HUDEP-2 (cell line): Measurements from ENCODE around the gene ITGAE.

Experiments
- DNase-seq, 76 experiments: peaks; one replicate each; lab custom pipeline; 2025; ENCODE audit not compliant: unreplicated experiment in 76 of 76; lab: John Stamatoyannopoulos, UW

Gene ITGAE

DNA sequence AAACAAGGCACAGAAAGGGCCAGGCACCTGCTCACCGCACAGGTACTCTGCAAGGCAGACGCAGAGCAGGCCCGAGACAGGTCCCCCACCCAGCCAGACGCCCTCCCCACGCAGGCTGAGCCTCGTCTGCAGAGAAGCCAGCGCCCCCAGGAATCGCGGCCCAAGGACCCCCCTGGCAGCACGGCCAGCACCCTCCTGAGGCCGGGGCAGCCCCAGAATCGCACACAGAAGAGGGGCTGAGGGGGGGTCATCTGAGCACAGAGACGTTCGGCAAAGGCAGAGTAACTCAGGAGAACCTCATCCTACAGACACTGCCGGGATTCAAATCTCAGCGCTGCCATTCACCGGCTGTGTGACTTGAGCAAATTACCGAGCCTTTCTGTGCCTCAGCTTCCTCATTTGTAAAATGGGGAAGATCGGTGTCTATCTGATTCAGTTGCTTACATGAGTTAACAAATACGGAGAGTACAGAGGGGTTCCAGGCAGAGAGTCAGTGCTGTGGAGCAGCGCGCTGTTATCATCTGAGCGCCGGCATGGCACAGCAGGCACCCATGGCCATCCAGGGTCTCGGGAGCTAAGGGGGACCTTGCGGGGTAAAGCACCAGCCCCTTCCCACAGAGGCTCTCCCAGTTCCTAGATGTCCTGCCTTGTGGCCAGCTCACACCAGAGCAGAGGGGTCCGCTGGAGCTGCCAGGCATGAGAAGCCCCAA lies 122.0 kb downstream of the ITGAE start:
- no peak for DNase-seq

DNA sequence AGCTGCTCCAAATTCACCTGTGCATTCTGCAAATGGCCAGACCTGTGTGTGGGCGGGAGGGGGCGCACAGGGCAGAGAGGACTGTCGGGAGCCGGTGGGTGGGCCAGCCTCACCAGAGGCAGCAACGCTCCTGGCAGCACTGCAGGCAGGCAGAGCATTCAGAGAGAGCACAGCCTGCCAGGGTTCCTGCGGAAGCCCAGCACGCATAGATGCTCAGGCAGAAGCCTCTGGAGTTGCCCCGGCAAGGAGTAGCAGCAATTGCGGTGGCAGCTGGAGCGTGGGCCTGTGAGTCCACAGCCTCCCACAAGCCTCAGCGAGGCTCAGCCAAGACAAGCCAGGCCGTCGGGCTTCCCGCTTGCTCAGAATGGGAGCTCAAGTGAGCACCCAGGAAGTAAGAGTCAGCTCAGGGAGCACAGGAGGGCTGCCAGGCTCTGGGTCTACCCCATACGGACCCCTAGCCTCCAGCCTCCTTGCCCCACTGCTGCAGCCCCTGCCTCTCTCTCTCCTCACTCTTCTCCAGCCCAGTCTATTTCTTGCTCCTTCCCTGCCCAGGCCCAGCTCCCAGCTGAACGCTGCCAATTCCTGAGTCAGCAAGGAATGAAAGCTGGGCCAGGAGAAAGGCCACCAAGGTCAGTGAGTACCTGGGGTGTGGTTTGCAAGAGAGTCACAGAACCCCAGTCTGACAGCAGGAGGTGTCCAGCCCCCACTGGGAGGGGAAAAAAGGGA lies 122.7 kb downstream of the ITGAE start:
- DNase-seq = no peak

DNA sequence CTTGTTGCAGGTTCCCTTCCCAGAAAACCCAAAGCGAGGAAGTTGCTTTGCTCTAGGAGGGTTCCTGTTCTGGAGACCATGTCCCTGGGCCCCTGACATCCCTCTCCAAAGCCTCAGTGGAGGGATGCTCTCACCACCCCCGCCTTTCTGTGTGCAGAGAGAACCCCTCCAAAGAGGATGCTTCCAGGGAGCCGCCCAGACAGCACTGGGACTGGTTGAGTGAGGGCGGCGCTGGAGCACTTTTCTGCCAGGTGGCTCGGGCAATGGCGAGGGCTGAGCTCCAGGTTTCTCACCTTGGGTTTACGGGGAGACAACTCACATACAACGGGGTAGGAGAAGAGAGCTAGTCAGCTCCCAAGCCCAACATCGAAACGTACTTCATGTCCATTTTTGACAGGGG lies 125.1 kb downstream of the ITGAE start:
- no peak for DNase-seq

DNA sequence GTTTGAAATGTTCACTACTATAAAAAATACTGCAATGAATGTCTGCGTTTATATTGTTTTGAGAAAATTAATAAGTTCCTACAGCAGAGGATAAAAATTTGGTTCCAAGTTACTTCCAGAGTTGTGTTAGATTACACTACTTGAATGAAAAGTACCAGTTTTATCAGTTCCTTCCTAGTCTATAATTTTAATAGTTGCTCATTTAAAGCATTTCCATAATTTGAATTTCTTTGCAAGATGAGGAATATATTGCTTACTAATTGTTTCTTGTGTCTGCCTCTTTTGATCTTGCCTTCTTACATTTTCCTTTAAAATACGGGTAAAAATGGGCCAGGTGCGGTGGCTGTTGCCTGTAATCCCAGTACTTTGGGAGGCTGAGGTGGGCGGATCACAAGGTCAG lies 128.4 kb downstream of the ITGAE start:
- no peak for DNase-seq

DNA sequence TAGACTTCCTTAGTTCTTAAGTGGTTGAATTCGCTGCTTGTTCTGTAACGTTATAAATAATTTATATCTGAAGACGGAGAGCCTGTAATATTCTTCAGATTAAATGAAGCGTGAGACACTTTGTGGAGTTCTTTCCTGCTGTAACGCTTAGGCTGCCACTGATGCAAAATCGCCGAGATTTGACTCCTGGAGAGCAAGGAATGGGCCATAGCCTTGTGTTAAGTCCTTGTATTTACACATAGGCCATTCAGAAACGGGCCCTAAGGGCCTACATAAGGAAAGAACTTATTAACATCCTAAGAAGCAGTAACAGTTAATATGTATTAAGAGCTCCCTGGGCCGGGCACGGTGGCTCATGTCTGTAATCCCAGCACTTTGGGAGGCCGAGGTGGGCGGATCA lies 131.4 kb downstream of the ITGAE start:
- no peak for DNase-seq

DNA sequence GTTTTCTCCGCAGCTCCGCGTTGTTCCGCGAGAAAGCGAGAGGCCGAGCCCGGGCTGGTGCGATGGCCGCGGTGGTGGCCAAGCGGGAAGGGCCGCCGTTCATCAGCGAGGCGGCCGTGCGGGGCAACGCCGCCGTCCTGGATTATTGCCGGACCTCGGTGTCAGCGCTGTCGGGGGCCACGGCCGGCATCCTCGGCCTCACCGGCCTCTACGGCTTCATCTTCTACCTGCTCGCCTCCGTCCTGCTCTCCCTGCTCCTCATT lies 132.0 kb downstream of the ITGAE start:
- DNase-seq = no peak

DNA sequence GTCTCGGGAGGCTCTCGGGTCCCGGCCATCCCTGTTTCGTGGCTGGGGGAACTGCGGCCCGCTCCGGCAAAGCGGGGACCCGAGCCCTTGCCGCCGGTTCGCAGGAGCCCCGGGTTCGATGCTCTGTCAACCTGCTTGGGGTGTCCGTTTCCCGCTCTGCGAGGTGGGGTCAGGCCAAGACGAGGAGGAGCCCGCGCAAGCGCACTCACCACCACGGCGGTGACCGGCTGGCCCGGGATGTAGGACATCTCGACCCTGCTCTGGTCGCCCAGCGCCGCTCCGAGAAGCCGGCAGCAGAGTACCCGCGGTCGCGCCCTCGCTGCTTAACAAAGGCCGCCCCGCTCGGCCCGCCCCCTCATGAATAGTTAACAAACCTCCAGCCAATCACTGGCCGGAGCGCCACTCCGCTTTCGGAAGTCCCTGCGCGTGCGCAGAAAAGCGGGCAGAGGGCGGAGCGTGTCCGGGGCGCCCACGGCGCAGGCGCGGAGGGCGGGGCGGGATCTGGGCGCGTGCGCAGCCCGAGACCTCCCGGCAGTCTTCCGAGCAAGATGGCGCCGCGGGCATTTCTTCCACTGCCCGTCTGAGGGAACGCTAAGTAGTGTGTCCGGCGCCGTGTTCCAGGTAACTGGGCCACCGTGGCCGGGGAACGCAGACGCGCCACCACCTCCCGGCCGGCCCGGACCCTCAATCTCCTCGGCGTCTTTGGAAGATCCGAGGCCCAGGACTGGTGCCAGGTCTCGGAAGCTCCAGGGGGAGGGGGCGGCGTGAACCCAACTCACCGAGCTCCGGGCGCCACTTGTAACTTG lies 132.5 kb downstream of the ITGAE start, which contains the start of the genes EMC6 and TAX1BP3:
EMC6 (plus strand) TSS at position 534 of the 806 bp plus-strand sequence. CDS start 335 bp downstream, outside the sequence.
TAX1BP3 (minus strand) TSS at position 300 of the 806 bp plus-strand sequence; CDS start at position 248, 52 bp downstream.
- DNase-seq = peak in 75 of 76 experiments; percentile 54 to 99 (median 96)

DNA sequence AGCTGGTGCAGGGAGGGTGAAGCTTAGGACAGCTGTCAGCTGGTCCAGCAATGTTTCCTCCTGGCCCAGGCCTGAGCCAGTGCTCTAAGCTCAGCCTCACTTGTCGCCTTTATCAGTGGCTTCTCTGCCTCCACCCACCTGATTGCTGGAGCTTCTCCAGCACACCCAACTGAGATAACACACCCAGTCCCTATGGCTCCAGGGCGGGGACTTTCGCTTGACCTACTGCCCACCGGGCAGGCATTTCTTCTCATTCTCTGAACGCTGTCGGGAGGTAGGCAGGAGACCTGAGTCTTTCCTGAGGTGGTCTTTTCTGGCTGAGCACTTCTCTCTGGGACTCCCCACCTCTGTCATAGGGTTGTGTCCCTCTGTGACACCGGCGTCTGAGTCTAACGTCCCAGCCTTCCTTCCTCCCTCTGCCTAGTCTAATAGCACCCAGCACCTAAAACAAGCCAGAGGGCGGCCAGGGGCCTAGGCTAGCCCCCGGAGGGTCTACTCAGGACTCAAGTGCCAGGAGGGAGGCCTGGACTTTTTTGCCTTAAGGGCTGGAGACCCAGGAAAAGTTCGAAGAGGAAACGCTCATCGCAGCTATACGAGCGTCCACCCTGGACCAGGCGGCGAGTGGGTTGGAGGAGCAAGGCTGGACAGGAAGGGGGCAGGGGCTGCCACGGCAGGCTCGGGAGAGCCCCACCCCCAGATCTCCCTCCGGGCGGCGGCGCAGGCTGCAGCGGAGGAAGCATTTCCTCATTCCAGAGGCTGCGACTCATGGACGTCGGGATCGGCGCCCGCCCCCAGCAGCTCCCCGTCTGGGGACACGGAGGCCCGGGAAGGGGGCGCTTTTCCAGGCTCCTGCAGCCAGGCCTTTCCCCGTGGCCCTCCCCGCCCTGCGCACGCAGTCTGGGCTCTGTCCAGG lies 133.4 kb downstream of the ITGAE start:
- peak in 74 of 76 experiments; percentile 42 to 90 (median 74) for DNase-seq

DNA sequence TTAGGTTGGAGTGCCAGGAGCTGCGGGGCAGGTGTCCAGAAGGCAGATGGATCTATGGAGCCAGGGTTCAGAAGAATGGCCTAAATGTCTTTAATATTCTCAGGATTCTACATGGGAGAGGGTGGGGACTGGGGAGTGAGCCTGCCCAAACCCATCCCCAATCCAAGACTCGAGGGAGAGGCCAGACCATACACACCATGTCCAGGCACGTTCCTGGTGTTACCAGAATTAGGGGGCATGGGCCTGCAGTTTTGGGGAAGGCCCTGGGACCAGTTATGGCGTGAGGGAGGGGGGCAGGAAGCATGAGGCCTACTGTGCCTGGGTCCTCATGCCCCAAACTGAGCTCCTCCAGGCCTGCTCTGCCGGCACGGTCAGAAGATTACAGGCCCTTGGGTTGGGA lies 134.5 kb downstream of the ITGAE start:
- DNase-seq = no peak

DNA sequence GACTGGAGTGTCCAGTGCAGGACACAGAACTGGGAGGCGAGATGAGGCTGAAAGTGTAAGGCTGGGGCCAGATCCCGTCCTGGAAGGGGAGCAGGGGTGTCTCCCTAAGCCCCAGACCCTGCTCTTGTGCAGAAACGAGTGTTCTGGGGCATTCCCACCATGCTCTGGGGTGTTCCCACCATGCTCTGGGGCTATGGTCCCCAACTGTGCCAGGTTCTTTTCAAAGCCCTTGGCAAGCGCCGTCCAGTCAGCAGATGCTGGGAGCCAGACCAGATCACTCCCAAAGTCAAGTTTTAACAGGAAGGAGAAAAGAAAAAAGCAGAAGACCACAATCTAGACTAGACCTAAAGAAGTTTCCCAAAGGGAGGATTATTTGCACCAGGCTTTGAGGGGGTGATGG lies 135.2 kb downstream of the ITGAE start:
- no peak for DNase-seq
